ENCODE measurements around the gene SYNJ2.

Gene SYNJ2

GRCh38 chr6:158109748-158110147, 128.1 kb downstream of the SYNJ2 start:
- DNase-seq = no peak
- Histone ChIP-seq H3K27me3 (no peaks in the 10 kb centered on the region), H3K4me3 (ENCODE audit: low read depth, low read length) (no peak overlapping the region), H3K36me3 (no peaks in the 10 kb centered on the region), H3K9me3 (no peaks in the 10 kb centered on the region), H3K4me1 (no peaks in the 10 kb centered on the region)
- TF ChIP-seq CTCF (IDR thresholded peaks at IDR 0.05; ENCODE audit: low read depth, low read length) = no peak

DNA sequence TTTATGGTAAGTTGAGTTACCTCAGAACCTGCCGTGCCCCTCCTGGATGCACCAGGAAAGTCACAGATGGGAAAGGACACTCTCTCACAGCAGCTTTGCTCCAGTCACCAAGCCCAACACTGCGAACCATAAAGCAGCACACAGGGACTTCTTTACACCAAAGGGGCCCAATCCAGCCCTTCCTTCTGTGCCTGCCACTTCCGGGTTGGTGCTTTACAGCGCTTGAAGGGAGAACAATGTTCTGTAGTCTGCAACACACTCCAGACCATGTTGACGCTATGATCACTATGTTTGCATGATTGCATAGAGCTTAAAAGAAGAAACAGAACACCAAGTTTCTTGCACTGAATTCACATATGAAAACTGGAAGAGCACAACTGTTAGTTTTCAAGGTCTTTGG, 129.3 kb downstream of the SYNJ2 start:
- no peak overlapping the region for H3K4me3 ChIP-seq (ENCODE audit: low read depth, low read length)
- DNase-seq = no peak
- H3K27me3 ChIP-seq = no peaks in the 10 kb centered on the region
- H3K9me3 ChIP-seq = no peaks in the 10 kb centered on the region
- no peak for TF ChIP-seq CTCF (IDR thresholded peaks at IDR 0.05; ENCODE audit: low read depth, low read length)
- no peaks in the 10 kb centered on the region for H3K4me1 ChIP-seq
- H3K36me3 ChIP-seq = no peaks in the 10 kb centered on the region

- H3K4me1 ChIP-seq = no peaks in the 10 kb centered on the region
Observed at GRCh38 chr6:158111987-158112386, 130.3 kb downstream of the SYNJ2 start.

DNA sequence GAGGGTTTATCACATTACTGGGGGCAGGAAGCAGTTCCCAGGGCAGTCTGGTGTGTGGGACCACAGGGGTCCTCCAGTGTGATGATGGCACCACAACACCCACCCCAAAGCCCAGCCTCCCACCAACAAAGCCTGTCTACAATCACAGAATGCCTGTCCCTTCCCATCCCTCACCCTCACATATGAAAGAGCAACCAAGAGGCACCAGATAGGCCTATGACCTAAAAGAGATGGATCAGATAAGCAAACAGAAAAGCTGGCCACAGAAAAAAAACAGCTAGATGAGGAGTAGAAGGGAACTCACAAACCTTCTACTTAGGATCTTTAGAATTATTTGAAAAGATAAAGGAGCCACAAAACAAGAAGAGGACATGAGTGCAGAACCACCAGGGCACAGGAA, 132.1 kb downstream of the SYNJ2 start:
- Histone ChIP-seq H3K4me1 (no peaks in the 10 kb centered on the region), H3K36me3 (no peaks in the 10 kb centered on the region), H3K9me3 (no peaks in the 10 kb centered on the region), H3K27me3 (no peaks in the 10 kb centered on the region), H3K4me3 (ENCODE audit: low read depth, low read length) (no peak overlapping the region)
- DNase-seq = no peak
- TF ChIP-seq CTCF (IDR thresholded peaks at IDR 0.05; ENCODE audit: low read depth, low read length) = no peak

More at GRCh38 chr6:158111987-158112386, 130.3 kb downstream of the SYNJ2 start:
- no peak for DNase-seq
- TF ChIP-seq CTCF (IDR thresholded peaks at IDR 0.05; ENCODE audit: low read depth, low read length) = no peak
- no peaks in the 10 kb centered on the region for H3K27me3 ChIP-seq
- H3K9me3 ChIP-seq = no peaks in the 10 kb centered on the region
- no peak overlapping the region for H3K4me3 ChIP-seq (ENCODE audit: low read depth, low read length)
- H3K36me3 ChIP-seq = no peaks in the 10 kb centered on the region

GRCh38 chr6:158115102-158115501, 133.4 kb downstream of the SYNJ2 start:
- no peak for TF ChIP-seq CTCF (IDR thresholded peaks at IDR 0.05; ENCODE audit: low read depth, low read length)
- Histone ChIP-seq H3K36me3 (no peaks in the 10 kb centered on the region), H3K4me3 (ENCODE audit: low read depth, low read length) (no peak overlapping the region), H3K9me3 (no peaks in the 10 kb centered on the region), H3K4me1 (no peaks in the 10 kb centered on the region), H3K27me3 (no peaks in the 10 kb centered on the region)
- DNase-seq = no peak

DNA sequence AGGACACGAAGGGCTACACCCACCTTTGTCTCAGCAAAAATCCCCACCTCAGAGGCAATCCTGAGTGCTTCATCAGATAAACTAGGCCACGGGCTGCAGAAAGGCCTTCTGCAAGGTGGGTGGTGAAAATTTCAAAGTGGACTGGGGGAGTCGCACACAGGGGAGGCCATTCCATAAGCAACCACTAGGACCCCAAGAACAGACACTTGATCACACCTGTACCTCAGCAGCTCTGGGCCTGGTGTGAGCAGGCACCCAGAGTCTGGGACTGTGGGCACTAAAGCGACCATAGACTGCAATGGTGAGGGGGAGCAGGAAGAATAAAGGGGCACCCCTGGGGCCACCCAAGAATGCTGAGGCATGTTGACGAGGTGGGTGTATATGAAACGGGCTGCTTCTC, 133.8 kb downstream of the SYNJ2 start:
- H3K9me3 ChIP-seq = no peaks in the 10 kb centered on the region
- TF ChIP-seq CTCF (IDR thresholded peaks at IDR 0.05; ENCODE audit: low read depth, low read length) = no peak
- no peak for DNase-seq

More for the DNA sequence above, 133.8 kb downstream of the SYNJ2 start:
- Histone ChIP-seq H3K4me1 (no peaks in the 10 kb centered on the region), H3K36me3 (no peaks in the 10 kb centered on the region), H3K4me3 (ENCODE audit: low read depth, low read length) (no peak overlapping the region), H3K27me3 (no peaks in the 10 kb centered on the region)

Measured in BE2C (cell line).